GM19467 (cell line): ENCODE measurements around the gene ROPN1.
A peak's percentile ranks its signal among the peaks of the same experiment; 100 is the strongest.
"Not testable (repeated sequence)": the region's sequence is repeated elsewhere in the genome, so short reads cannot be mapped to it uniquely, and the experiment has no call there.

ENCODE experiments used
- ATAC-seq: cut with Tn5 transposase; IDR thresholded peaks from one replicate; pipeline ENCODE4 v1.9.1; 2021; ENCODE audit warnings: mild to moderate bottlenecking, moderate library complexity; ENCODE audit not compliant: unreplicated experiment

Gene ROPN1

DNA sequence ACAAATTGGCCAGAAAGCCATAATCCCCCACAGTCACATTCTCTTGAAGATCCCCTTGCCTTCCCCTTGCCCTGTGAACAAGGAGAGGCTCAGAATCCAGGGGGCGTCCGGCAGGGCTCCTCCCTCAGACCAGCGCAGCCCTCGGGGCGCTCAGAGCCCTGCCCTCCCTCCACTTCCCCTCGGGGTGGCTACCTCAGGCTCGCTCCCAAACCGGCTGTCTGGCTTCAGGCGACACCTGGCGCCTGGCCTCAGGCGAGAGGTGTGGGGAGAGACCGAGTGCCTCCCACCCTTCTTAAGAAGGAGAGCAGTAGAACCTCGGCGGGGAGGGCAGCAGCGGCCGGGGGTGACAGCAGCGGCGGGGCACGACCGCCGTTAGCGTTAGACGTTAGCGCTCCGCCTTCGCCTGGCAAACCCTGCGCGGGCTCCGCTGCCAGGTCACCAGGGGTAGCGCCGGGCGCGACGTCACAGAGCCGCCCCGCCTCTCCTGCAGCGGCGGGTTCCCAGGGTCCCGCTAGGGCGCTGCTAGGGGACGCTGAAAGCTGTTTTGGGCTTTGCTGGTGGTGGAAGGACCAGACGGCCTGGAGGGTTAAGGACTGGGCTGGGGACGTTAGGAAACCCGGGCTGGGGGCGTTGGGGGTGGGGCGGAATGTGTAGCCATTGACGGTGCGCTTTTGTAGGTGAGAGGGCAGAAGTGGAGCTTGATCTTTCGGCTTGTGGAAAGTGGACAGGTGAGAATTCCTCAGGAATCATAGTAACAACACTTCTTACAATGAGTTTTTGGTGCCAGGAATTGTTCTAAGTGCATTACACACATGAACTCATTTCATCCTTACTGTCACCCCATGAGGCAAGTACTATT lies at the start of gene ROPN1:
TSS of gene ROPN1 (minus strand) at position 395 of the 859 bp plus-strand sequence. CDS start 11,643 bp downstream, outside the sequence.
- not testable (repeated sequence) for ATAC-seq

DNA sequence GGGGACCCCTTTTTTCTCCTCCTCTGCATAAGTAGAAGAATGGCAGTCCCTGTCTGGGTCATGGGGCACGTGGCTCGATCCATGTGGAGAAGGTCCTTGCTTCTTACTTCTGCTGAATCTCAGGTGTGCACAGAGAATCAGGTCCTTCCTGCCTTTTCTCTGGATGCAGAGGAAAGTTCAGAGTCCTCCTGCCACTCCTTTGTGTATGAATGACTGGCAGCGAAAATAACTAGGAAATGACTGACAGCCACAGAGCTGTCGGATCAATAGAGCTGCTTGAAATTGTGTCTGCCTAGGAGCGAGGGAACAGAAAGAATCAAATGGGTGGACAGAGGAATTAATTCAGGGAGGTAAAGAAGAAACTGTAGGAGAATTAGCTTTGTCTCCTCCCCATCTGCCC lies 49.6 kb upstream of the ROPN1 start:
- no peak for ATAC-seq

DNA sequence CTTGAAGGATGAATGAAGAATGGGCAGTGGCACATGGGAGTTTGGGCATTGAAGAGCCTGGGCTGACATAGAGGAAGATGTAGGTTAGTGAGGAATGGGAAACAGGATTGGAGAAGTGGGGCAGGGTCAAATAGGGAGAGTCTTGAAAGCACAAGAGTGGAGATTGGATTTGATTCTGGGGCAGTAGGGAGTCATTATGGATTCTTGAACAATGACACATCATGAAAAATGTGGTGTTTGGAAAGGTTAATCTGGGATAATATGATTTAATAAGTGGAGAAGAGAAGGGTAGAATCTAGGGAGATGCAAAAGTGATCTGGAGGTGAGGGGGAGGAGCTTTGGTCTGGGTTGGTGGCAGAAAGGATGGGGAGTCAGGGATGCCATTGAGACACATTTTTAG lies 45.4 kb upstream of the ROPN1 start:
- ATAC-seq = no peak

DNA sequence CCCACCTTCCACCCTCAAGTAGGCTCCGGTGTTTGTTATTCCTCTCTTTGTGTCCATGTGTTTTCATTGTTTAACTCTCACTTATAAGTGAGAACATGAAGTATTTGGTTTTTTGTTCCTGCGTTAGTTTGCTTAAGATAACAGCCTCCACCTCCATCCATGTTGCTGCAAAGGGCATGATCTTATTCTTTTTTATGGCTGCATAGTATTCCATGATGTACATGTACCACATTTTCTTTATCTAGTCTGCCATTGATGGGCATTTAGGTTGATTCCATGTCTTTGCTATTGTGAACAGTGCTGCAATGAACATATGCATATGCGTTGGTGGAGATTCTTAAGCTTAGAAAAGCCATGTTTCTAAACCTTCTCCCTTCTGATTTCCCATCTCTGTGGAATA lies 44.3 kb upstream of the ROPN1 start:
- ATAC-seq = not testable (repeated sequence)

DNA sequence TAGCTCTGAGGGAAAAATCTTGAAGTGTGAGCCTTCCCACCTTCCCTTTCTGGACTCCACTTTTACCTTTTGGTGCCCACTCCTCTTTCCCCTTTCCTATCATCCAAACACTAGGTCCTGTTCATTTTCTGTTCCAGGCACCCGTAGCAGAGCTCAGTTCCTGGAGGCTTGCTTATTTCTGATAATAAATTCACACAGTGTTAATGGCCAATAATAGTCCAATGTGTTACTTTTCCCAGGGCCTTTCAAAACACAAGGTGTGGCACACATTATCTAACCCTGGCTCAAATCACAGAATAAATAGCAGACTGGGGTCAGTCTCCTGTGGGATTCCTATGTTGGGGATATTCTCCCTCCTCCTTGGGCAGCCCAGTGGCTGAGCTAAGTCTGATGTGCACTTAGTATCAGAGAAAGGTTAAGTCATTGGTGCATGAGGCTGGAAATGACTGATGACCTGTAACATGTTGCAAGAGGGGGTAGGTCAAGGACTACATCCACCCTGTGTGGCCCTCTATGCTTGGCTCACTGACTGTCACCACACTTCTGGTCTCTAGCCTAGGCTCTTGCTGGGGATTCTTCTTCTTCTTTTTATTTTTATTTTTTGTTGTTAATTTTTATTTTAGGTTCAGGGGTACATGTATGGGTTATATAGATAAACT lies 43.7 kb upstream of the ROPN1 start:
- no peak for ATAC-seq

DNA sequence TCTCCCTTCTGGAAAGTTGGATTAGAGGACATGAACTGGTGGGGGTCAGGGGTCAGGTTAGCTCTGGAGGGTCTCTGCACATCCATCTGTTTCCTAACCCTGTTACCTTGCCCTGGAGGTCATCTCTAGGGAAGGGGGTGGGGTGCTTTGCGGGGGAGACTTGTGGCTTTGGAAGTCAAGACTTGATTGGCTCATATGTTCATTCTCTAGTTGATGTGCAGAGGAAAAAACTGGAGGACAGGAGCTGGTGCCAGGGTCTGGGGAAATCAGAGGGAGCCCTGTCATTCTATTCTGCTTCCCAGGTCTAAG lies 42.9 kb upstream of the ROPN1 start:
- ATAC-seq = no peak

DNA sequence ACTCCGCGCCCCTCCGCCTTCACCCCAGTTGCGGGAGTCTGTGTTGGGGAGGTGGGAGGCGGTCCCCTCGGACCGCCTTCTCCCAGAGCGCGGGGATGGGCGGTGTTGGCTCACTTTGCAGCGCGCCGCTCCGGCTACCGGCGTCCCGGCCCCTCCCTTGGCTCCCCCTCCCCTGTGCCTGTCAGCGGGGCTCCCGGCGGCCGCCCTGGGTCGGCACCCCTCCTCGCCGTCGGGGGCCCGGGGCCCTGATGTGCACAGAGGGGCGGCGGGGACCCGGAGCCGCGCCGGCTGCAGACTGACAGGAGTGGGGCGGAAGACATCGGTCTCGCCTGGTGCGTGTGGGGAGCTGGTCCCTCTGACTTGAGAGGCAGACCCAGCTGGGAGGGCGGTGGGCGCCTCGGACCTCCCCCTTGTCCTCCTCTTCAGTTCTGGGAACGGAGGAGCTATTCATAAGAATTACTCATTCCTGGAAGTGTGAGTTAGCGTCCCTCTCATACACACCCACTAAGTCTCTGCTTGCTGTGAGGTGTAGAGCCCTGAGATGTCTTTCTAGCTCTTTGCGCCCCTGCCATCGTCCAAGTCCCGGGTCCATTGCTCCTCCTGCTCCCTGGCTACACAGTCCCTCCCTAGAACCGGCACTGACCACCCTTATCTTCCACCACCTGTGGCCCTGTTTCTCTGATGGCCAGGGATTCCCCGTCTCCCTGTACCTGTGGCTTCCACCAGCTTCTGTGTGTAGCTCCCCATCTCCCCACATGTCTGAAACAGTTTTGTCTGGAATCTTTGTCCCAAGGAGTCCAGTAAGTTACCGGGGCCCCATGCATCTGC lies 42.3 kb upstream of the ROPN1 start:
- ATAC-seq = no peak

DNA sequence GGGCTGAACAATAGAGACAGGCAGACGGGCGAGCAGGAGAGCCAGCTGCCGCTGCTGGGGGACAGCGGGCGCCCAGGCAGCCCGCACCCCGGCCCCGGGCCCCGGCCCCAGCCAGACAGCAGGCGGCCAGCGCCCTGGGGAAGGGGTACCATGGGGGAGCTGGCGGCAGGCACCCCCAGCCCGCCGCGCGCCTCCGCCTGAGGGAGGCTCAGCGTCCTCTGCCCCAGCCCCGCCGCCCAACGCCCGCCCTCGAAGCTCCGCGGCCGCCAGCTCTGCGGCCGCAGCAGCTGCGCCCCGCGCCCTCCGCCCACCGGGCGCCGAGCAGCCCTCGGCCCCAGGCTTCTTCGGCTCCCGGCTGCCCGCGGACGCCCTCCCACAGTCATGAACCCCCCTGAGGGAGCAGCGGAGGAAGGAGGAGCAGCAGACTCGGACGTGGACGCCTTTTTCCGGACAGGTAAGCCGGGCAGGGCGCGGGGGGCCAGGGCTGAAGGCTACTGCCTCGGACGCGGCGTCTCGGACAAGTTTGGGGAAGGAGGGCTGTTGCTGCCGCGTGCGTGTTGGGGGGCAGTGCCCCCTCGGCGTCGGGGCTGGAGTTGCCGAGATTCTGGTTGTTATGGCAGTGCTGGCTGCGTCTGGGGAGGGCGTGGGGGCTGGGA lies 41.6 kb upstream of the ROPN1 start, which contains the start of gene KALRN:
TSS of gene KALRN (plus strand) at position 10 of the 656 bp plus-strand sequence.
- peak; percentile 15 for ATAC-seq

DNA sequence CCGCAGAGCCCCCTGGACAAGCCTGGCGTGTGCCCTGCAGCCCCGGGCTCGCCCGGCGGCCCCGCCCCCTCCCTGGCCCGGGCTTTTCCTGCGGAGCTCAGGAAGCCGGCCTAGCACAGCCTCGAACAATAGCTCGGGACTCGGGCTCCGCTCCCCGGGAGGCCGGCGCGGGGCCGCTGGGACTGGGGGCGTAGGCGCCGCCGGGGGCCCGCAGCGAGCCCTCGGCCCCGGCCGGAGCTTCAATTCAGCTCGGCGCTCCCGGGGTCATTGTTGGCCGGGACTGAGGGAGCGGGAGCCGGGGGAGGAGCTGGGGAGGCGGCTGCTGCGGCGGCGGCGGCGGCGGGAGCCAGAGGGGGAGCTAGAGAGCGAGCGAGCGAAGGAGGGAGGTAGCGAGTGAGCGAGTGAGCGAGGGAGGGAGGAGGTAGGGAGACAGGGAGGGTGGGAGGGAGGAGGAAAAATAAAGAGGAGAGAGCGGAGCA lies 41.0 kb upstream of the ROPN1 start:
- peak; percentile 88 for ATAC-seq

DNA sequence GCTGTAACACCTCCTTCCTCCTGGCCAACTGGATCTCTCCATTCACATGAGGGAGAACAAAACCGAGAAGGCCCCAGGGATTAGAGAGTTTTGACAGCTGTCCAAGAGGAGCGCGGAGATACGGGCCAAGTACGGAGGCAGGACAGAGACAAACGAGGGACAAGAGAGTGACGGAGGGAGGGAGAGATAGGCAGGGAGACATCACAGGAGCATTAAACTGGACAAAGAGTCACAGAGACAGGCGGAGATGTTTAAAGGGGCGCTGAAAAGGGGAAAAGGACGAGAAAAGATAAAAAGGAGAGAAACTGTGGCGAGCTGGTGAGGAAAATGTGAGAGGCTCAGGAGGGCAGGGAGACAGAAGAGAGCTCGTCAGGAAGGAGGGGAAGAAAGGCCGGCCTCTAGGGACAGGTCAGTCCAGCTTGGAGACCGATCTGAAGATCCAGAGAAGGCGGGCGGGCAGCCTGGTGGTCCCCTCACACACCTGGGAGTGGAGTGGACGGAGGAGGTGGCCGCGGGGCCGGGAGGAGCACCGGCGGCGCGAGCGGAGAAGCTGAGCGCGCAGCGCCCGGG lies 40.5 kb upstream of the ROPN1 start:
- ATAC-seq = no peak

DNA sequence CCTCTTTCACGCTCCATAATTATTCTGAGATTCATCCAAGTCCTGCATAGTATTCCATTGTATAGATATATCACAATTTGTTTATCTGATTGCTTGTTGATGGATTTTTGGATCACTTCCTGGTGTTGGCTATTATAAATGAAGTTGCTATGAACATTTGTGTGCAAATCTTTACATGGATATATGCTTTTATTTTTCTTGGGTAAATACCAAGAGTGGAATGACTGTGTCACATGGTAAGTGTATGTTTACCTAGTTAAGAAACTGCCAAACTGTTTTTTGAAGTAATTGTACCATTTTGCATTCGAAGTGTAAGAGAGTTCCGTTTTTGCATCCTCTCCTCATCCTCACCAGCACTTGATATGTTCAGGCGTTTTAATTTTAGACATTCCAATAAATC lies 34.6 kb upstream of the ROPN1 start:
- no peak for ATAC-seq

DNA sequence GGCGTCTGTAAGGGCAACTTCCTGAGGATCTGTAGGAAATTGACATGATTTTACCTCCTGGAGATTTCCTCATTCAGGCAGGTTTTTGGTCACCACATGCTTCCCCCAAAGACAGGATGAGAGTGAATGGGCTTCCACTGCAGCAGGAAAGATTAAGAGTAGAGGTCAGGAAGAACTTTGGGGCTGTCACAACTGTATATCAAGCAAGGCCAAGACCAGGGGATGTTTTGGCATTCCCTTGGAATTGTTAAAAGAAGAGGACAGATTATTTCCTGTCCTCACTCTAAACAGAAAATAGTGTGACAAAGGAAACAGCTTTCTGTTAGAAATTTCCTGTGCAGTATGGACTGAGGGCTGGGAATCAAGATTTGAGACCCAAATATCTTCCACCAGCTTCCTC lies 31.6 kb upstream of the ROPN1 start:
- not testable (repeated sequence) for ATAC-seq

DNA sequence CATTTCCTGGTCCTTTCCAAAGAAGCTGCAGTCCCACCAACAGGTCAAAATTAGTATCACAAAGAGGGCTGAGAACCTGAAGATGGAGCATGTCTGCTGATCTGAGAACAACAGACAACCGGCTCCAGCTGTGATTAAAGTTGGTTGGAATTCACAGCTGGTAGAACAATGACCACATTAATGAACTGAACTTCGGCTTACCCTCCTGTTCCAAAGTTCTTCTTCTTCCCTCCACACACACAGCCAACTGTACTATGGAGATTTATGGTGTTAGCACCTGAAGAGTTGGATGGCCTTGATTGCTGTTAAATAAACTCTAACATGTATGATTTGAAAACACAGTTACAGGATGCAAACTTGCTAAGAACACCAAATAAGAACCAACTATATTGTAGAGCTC lies 27.4 kb upstream of the ROPN1 start:
- no peak for ATAC-seq

DNA sequence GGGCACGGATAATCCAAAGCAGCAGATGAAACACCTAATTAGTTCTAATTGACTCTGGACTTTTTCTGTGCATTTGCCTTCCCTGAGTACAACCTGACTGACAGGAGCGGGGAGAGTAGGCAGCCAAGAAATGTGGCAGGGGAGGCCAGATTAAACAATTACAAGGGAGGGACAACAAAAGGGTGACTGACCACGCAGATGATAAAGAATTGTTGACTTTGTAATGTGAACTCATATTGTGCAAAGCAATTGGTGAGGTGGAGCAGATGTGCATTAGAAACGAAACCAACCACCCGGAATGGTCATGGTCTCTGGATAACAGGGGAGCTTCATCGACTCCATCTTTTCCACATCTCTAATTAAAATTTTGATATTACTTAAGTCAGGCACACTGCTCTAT lies 25.6 kb upstream of the ROPN1 start:
- not testable (repeated sequence) for ATAC-seq

DNA sequence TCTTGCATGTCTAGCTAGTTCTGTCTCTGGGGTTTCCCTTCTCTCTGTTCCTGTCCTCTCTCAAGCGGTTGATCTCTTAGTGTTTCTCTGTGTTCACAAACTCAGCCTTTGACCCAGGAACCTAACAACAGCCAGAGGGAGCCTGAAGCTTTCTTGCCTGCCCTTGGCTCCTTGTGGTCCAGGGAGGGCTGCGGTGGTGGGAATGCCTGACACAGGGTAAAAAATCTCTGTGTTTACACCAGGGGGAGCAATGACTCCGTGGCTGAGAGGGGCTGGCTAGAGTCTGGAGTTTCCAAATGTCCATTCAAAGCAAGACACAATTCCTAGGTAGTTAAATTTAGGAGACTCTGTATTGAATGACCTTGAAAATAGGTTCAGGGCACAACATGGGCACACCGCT lies 24.6 kb upstream of the ROPN1 start:
- not testable (repeated sequence) for ATAC-seq

DNA sequence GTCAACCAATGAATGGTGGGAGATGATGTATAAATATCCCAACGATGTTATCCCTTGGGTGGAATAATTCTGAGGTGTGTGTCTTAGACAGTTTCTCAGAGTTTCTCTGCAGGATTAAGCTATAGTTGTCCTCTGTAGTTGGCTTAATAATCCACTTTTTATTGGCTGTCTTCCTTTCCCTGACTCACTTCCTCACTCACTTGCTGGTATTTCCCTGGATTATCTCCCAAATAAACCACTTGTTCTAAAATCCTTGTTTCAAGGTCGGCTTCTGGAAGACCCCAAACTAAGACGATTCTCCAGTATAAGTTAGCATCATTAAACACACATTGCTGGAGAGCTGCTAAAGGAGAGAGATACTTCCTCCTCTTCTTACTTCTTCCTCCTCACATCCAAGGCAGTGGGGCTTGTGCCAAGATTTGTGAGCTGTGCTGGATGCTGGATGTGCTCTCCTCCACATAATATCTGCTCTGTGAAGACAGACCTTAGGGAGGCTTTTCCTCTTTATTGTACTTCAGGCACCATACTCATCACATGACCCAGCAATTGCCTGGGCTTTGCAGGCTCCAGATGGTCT lies 22.5 kb upstream of the ROPN1 start:
- ATAC-seq = no peak

DNA sequence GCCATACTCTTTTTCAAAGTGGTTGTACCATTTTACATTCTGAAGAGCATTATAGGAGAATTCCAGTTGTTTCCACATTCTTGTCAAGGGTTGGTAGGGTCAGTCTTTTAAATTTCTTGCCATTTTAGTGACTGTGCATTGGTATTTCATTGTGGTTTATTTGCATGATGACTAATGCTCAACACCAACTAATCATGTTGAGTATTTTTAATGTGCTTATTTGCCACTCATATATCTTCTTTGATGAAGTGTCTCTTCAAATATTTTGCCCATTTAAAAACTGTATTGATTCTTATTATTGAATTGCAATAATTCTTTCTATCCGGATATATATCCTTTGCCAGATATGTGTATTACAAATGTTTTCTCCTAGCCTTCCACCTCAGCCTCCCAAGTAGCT lies 16.4 kb upstream of the ROPN1 start:
- ATAC-seq = not testable (repeated sequence)

DNA sequence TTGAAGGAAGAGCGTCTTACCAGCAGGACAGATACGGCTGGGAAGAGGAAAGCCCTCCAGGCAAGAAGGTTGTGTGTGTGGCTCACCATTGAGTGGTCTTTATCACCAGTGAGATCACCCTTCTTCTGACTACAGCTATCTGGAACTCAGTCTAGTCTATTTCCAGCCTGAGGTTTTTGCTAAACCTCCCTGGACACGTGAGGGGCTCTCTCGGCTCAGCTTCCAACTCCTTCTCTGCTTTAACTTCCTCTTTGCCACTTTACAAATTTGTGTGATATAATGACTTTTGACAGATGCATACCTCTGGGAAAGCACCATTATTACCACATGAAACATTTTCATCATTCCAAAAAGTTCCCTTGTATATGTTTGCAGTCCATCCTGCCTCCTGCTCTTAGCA lies 15.3 kb upstream of the ROPN1 start:
- no peak for ATAC-seq

DNA sequence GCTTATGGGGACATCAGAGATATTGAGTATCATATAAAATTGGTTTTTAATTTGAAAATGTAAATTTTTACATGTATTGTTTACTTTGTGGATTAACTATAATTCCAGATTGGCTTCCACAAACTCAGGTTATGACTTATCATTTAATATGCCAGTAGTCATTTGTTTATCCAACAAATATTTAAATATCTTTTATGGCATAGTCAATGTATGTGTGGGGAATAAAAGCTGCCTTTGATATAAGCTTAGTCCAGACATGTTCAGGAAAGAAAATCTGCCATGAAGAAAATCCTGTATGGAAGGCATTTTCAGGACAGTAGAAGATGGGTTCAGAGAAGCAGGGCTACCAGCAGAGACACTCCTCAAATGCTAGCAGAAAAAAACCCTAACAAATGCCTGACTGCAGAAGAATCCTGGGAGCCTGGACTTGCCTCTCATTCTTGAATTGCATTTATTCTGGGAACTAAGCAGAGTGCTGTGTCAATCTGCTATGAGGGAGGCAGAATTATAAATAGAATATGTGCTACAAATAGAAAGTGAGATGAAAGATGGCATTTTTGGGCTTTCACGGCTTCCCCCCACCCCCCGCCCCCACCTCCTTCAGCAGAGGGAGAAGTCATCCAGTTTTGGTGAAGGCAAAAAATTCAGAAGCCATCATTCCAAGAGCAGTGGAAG lies 10.6 kb upstream of the ROPN1 start:
- not testable (repeated sequence) for ATAC-seq

DNA sequence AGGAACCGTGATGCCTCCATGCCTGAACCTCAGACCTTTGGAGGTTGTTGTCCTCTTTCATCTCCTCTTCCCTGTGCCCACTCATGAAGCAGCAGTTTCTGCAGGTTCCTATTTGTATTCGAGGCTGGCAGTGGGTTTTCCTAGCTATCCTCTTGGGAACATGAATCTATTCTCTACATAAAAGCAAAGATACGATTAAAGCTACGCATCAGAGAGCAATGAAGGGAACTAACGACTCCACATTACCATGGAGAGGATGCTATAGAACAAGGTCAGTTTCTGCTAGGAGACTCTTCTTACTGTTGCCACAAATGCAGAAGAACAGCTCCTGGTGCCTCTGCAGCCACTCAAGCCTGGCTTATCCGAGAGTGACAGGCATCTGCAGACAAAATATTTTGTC lies 9.4 kb upstream of the ROPN1 start:
- ATAC-seq = not testable (repeated sequence)
